GM04504 (cell line): Measurements from ENCODE around the gene ADGRB3.
"Not testable (repeated sequence)": the region's sequence is repeated elsewhere in the genome, so short reads cannot be mapped to it uniquely, and the experiment has no call there.

Experiments used
- DNase-seq: peaks from one replicate; pipeline ENCODE4 v3.0.0-alpha.2; 2012; ENCODE audit warnings: low read depth

Gene ADGRB3

GRCh38 chr6:68790128-68790527 is 155.0 kb downstream of the ADGRB3 start:
- DNase-seq = not testable (repeated sequence)

GRCh38 chr6:68814976-68815375 is 179.9 kb downstream of the ADGRB3 start:
- not testable (repeated sequence) for DNase-seq

GRCh38 chr6:68826501-68826900 is 191.4 kb downstream of the ADGRB3 start:
- DNase-seq = no peak

- DNase-seq = no peak
Observed at GRCh38 chr6:68834551-68834950, 199.5 kb downstream of the ADGRB3 start.

GRCh38 chr6:68838571-68838970 is 203.5 kb downstream of the ADGRB3 start:
- DNase-seq = no peak

- DNase-seq = no peak
Observed at GRCh38 chr6:68852791-68853190, 217.7 kb downstream of the ADGRB3 start.

- no peak for DNase-seq
Observed at GRCh38 chr6:68859233-68859632, 224.2 kb downstream of the ADGRB3 start.

- no peak for DNase-seq
Observed at GRCh38 chr6:68868646-68869045, 233.6 kb downstream of the ADGRB3 start.

GRCh38 chr6:68873236-68873635 is 238.2 kb downstream of the ADGRB3 start:
- no peak for DNase-seq

- DNase-seq = no peak
Observed at GRCh38 chr6:68874747-68875146, 239.7 kb downstream of the ADGRB3 start.

- DNase-seq = no peak
Observed at GRCh38 chr6:68875403-68875802, 240.3 kb downstream of the ADGRB3 start.

GRCh38 chr6:68876792-68877493 is 241.9 kb downstream of the ADGRB3 start:
- no peak for DNase-seq

- DNase-seq = no peak
Observed at GRCh38 chr6:68880050-68880813, 245.2 kb downstream of the ADGRB3 start.

- DNase-seq = not testable (repeated sequence)
Observed at GRCh38 chr6:68883325-68883724, 248.2 kb downstream of the ADGRB3 start.

- DNase-seq = no peak
Observed at GRCh38 chr6:68891419-68891818, 256.3 kb downstream of the ADGRB3 start.

GRCh38 chr6:68892452-68892851 is 257.4 kb downstream of the ADGRB3 start:
- no peak for DNase-seq

- DNase-seq = no peak
Observed at GRCh38 chr6:68895929-68896328, 260.8 kb downstream of the ADGRB3 start.

GRCh38 chr6:68901044-68901443 is 266.0 kb downstream of the ADGRB3 start:
- DNase-seq = no peak

GRCh38 chr6:68911334-68911733 is 276.3 kb downstream of the ADGRB3 start:
- no peak for DNase-seq

- DNase-seq = no peak
Observed at GRCh38 chr6:68911811-68912210, 276.7 kb downstream of the ADGRB3 start.

GRCh38 chr6:68912805-68913204 is 277.7 kb downstream of the ADGRB3 start:
- not testable (repeated sequence) for DNase-seq

- DNase-seq = no peak
Observed at GRCh38 chr6:68915586-68915985, 280.5 kb downstream of the ADGRB3 start.

- DNase-seq = no peak
Observed at GRCh38 chr6:68919537-68919936, 284.5 kb downstream of the ADGRB3 start.

GRCh38 chr6:68941345-68941744 is 306.3 kb downstream of the ADGRB3 start:
- no peak for DNase-seq
